NT2/D1 (cell line): ENCODE measurements around the gene SERPINE1.
"Not testable (repeated sequence)": the region's sequence is repeated elsewhere in the genome, so short reads cannot be mapped to it uniquely, and the experiment has no call there.

ENCODE experiments used
- DNase-seq: peaks from one replicate; pipeline ENCODE4 v3.0.0-alpha.2; 2011; ENCODE audit warnings: low read depth, low spot score
- H3K27me3 ChIP-seq: 2 replicates; pipeline ENCODE4 v1.6.0; 2011; ENCODE audit warnings: mild to moderate bottlenecking; ENCODE audit not compliant: insufficient read length, insufficient read depth
- H3K36me3 ChIP-seq: 2 replicates; pipeline ENCODE4 v1.6.1; 2011; ENCODE audit warnings: mild to moderate bottlenecking, low read length, mixed read lengths; ENCODE audit not compliant: insufficient read depth, insufficient read length
- H3K4me1 ChIP-seq: 2 replicates; pipeline ENCODE4 v1.5.1; 2011; ENCODE audit not compliant: insufficient read depth, insufficient read length
- H3K4me3 ChIP-seq: 2 replicates; pipeline ENCODE4 v1.5.1; 2011; ENCODE audit warnings: low read depth; ENCODE audit not compliant: insufficient read length
- H3K9ac ChIP-seq: 2 replicates; pipeline ENCODE4 v1.6.0; 2011; ENCODE audit warnings: low read depth; ENCODE audit not compliant: insufficient read length
- H3K9me3 ChIP-seq: 2 replicates; pipeline ENCODE4 v1.5.1; 2011; ENCODE audit warnings: mild to moderate bottlenecking, low read length; ENCODE audit not compliant: insufficient read depth
- SUZ12 ChIP-seq: IDR thresholded peaks from 2 replicates; pipeline ENCODE4 v1.6.1; 2011; ENCODE audit not compliant: insufficient read length, insufficient read depth; ENCODE audit errors: extremely low read depth
- YY1 ChIP-seq: IDR thresholded peaks from 2 replicates; pipeline ENCODE4 v1.6.1; 2011; ENCODE audit not compliant: insufficient read length, insufficient read depth
- ZNF274 ChIP-seq: IDR thresholded peaks from 2 replicates; pipeline ENCODE4 v1.6.1; 2011; ENCODE audit warnings: mild to moderate bottlenecking, low read depth, low read length

Gene SERPINE1

DNA sequence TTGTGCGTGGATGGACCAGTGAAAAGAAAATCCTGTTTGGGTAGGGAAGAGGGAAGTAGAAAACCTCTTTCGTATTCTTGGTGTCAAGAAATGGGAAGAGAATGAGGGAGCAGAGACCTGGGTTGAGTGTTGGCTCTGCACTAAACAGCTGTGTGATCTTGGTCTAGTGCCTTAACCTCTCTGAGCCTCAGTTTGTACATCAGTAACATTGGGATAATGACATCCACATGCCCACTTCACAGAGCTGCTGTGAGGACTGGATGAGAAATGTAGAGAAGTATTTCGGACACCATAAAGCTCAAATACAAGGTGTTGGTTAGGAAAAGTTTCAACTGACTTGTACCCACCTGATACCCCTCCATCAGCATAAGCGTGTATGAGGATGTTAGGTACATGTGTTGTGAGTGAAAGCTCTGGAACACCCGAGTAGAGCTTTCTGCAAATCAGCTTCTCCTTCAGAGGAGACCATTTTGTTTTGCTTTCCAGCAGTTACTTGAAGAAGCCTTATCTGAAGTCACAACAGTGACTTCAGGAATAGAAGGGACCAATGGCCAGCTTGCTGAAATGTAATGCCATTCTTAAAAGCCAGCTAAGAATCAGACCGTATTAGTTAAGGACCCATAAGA lies 30.5 kb upstream of the SERPINE1 start:
- H3K4me3 ChIP-seq = no peak overlapping the region
- TF ChIP-seq ZNF274 (no peak), SUZ12 (no peak), YY1 (no peak)
- no peaks in the 10 kb centered on the region for H3K27me3 ChIP-seq
- no peaks in the 10 kb centered on the region for H3K9me3 ChIP-seq
- H3K4me1 ChIP-seq = peaks cover 3% of the 10 kb centered on the region
- H3K9ac ChIP-seq = no peak overlapping the region
- no peaks in the 10 kb centered on the region for H3K36me3 ChIP-seq
- DNase-seq = no peak

DNA sequence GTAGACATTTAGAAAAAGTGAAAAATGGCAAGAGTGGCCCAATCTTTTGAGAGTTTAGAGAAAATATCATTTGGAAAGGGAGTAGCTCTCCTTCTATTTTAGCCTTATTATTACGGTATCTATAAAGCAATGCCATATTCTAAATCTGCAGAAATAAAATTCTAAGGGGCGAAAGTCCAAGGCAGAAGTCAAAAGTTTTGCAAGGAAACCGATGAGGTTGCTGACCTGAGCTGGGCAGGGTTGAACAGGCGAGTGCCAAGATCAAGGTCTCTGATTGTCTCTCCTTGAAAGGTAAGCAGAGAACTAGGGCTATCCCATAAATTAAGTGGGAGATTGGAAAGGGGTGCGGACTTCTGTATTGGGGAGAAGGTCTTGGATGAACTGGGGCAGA lies 30.0 kb upstream of the SERPINE1 start:
- H3K9ac ChIP-seq = no peak overlapping the region
- DNase-seq = no peak
- H3K27me3 ChIP-seq = no peaks in the 10 kb centered on the region
- TF ChIP-seq SUZ12 = no peak
- TF ChIP-seq ZNF274 = no peak
- TF ChIP-seq YY1 = no peak
- H3K36me3 ChIP-seq = no peaks in the 10 kb centered on the region
- H3K4me3 ChIP-seq = no peak overlapping the region
- peaks cover 3% of the 10 kb centered on the region for H3K4me1 ChIP-seq
- no peaks in the 10 kb centered on the region for H3K9me3 ChIP-seq

DNA sequence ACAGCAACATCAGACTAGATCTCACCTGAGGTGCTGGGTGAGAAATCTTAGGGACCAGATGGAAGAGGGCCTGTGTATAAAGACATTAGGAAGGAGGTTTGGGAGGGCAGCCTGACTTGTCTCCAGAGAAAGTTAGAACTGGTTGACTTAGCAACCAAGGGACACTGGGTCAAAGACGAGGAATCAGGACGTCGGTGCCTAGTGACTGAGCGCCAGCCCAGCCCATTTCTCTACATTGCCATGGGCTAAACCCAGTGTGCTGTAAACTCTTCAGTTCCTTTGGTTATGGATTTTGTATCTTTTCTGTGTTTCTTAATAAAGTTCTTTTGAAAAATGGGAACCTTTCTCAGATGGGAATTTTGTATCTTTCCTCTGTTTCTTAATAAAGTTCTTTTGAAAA lies 29.3 kb upstream of the SERPINE1 start:
- TF ChIP-seq YY1 (no peak), SUZ12 (no peak)
- Histone ChIP-seq H3K4me1 (peaks cover 3% of the 10 kb centered on the region), H3K9ac (no peak overlapping the region), H3K9me3 (no peaks in the 10 kb centered on the region), H3K27me3 (no peaks in the 10 kb centered on the region), H3K36me3 (no peaks in the 10 kb centered on the region), H3K4me3 (no peak overlapping the region)
- DNase-seq = no peak

DNA sequence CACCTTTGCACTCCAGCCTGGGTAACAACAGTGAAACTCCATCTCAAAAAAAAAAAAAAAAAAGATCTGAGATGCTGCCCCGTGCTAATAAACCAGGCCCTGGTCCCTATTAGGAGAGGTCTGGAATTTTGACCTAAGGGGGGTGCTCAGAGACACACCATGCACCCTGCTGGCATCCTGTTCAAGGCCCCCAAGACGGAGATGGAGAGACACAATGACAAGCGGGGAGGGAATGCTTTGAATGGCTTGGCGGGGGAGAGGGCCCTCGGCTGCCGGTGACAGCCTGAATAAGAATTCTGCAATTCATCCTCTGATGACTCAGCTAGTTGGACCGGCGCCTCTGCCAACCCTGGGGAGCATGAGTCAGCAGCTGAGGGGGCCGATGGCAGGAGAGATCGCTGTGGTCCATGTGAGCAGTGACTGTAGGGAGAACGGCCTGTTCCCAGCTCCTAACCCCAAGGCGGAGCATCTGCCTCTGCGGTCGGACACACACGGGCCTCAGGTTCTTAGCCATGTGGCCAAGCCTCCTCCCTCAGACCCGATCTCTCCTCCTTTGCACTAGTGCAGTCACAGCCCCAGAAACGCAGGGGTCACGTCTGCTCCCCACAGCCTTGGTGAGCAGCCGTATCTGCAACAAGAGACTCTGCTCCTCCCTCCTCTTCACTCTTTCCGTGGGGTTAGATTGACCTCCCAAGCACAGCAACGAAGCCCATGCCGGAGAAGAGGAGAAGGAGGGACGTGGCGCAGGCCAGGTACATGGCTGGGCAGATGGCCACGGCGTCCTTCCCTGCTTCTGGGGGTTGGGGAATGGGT lies 26.7 kb upstream of the SERPINE1 start:
- no peaks in the 10 kb centered on the region for H3K27me3 ChIP-seq
- no peaks in the 10 kb centered on the region for H3K36me3 ChIP-seq
- peaks cover 3% of the 10 kb centered on the region for H3K4me1 ChIP-seq
- H3K4me3 ChIP-seq = peak overlapping the region; percentile 17
- peak overlapping the region; percentile 74 for H3K9ac ChIP-seq
- peak; percentile 95 for DNase-seq
- TF ChIP-seq SUZ12 = no peak
- no peak for TF ChIP-seq YY1
- no peak for TF ChIP-seq ZNF274
- H3K9me3 ChIP-seq = no peaks in the 10 kb centered on the region

DNA sequence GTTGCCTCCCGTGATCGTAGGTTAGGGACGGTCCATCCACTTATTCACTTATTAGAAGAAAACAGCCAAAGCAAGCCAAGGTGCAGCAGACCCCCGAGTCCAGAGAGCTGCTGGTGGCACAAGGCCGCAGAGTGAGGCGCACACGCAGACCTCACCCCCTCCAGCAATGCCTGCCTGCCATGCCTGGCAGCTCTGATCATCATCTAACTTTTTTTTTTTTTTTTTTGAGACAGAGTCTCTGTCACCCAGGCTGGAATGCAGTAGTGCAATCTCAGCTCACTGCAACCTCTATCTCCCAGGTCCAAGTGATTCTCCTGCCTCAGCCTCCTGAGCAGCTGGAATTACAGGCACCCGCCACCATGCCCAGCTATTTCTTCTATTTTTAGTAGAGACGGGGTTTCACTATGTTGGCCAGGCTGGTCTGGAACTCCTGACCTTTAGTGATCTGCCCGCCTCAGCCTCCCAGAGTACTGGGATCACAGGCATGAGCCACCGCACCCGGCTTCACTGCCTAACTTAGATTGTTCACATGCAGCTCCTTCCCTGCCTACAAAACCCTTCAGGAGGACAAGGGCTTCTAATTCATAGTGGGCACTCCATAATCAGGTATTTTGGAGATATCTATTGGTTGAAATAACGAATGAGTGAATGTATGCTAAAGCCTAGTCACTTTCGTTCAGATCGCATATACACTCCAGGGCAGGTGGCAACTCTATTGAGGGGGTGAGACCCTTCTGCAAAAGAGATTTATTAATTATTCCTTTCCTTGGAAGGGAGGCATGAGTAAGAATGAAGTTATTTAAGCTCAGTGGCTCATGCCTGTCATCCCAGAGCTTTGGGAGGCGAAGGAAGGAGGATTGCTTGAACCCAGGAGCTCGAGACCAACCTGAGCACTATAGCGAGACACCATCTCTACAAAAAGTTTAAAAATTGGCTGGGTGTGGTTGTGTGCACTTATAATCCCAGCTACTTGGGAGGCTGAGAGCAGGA lies 25.8 kb upstream of the SERPINE1 start:
- H3K9ac ChIP-seq = peak overlapping the region; percentile 74
- DNase-seq = no peak
- TF ChIP-seq YY1 (no peak), SUZ12 (no peak), ZNF274 (no peak)

DNA sequence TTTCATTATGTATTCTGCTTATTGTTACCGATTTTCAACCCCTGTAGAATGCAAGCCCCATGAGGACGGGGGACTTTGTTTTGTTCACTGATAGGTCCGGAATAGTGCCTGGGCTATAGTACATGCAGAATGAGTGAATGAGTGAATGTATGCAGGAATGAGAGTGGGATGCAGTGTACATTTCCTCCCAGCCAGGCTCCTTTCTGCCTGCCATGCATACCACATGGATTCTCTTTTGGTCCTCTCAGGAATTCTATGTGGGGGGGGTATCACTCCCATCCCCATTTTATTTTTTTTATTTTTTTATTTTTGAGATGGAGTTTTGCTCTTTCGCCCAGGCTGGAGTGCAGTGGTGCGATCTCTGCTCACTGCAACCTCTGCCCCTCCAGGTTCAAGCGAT lies 24.9 kb upstream of the SERPINE1 start:
- H3K9ac ChIP-seq = no peak overlapping the region
- peaks cover 3% of the 10 kb centered on the region for H3K4me1 ChIP-seq
- no peak for DNase-seq
- TF ChIP-seq YY1 (no peak), SUZ12 (no peak), ZNF274 (no peak)
- no peak overlapping the region for H3K4me3 ChIP-seq
- no peaks in the 10 kb centered on the region for H3K27me3 ChIP-seq
- no peaks in the 10 kb centered on the region for H3K9me3 ChIP-seq
- H3K36me3 ChIP-seq = no peaks in the 10 kb centered on the region

More for the DNA sequence above, 25.8 kb upstream of the SERPINE1 start:
- no peaks in the 10 kb centered on the region for H3K27me3 ChIP-seq
- peaks cover 3% of the 10 kb centered on the region for H3K4me1 ChIP-seq
- no peak overlapping the region for H3K4me3 ChIP-seq
- no peaks in the 10 kb centered on the region for H3K9me3 ChIP-seq
- no peaks in the 10 kb centered on the region for H3K36me3 ChIP-seq

DNA sequence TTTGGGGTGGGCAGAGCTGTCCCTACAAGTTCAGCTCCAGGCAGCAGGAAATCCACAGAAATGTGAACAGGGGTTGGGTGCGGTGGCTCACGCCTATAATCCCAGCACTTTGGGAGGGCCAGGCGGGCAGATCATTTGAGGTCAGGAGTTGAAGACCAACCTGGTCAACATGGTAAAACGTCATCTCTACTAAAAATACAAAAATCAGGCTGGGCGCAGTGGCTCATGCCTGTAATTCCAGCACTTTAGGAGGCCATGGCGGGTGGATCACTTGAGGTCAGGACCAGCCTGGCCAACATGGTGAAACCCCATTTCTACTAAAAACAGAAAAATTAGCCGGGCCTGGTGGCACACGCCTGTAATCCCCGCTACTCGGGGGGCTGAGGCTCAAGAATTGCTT lies 23.2 kb upstream of the SERPINE1 start:
- not testable (repeated sequence) for DNase-seq, H3K27me3 ChIP-seq, H3K4me3 ChIP-seq, H3K36me3 ChIP-seq, H3K9me3 ChIP-seq, H3K4me1 ChIP-seq, H3K9ac ChIP-seq
